Trophoblast cell (in vitro differentiated cells and primary cell): ENCODE data around the gene CRISP1.

Experiments used
- DNase-seq, 2 donors: peaks; one replicate each; pipeline ENCODE4 v3.0.0-alpha.2; 2016
- H2AFZ ChIP-seq: 2 replicates; pipeline ENCODE4 v1.6.1; 2013; ENCODE audit warnings: low read length, moderate library complexity, mild to moderate bottlenecking; ENCODE audit not compliant: insufficient read depth, poor library complexity
- H2AK5ac ChIP-seq: 2 replicates; pipeline ENCODE4 v1.6.1; 2013; ENCODE audit warnings: mild to moderate bottlenecking, low read length
- H2BK120ac ChIP-seq: 2 replicates; pipeline ENCODE4 v1.6.1; 2013; ENCODE audit warnings: low read length, mild to moderate bottlenecking, moderate library complexity; ENCODE audit not compliant: insufficient read depth, poor library complexity
- H2BK12ac ChIP-seq: 2 replicates; pipeline ENCODE4 v1.6.1; 2013; ENCODE audit warnings: mild to moderate bottlenecking, low read length, moderate library complexity
- H2BK5ac ChIP-seq: 2 replicates; pipeline ENCODE4 v1.6.1; 2013; ENCODE audit warnings: low read length, low read depth, moderate library complexity, mild to moderate bottlenecking; ENCODE audit not compliant: poor library complexity
- H3K14ac ChIP-seq: 2 replicates; pipeline ENCODE4 v1.6.1; 2013; ENCODE audit warnings: mild to moderate bottlenecking, low read length
- H3K18ac ChIP-seq: 2 replicates; pipeline ENCODE4 v1.6.1; 2013; ENCODE audit warnings: mild to moderate bottlenecking, low read length
- H3K23ac ChIP-seq: 2 replicates; pipeline ENCODE4 v1.6.1; 2013; ENCODE audit warnings: low read length
- H3K27ac ChIP-seq: 2 replicates; pipeline ENCODE4 v1.5.1; 2013; ENCODE audit warnings: low read depth, mild to moderate bottlenecking, inconsistent platforms, low read length, moderate library complexity
- H3K27me3 ChIP-seq: 2 replicates; pipeline ENCODE4 v1.6.1; 2013; ENCODE audit warnings: inconsistent platforms, mild to moderate bottlenecking, low read length, moderate library complexity; ENCODE audit not compliant: insufficient read depth
- H3K36me3 ChIP-seq, 2 experiments: 1 replicate in 1 of 2; 2 replicates in 1 of 2; pipeline ENCODE4 v1.6.1; 2013; ENCODE audit warnings: low read length in 2 of 2, mild to moderate bottlenecking in 2 of 2, moderate library complexity in 1 of 2; ENCODE audit not compliant: insufficient read depth in 2 of 2, control insufficient read depth in 1 of 2
- H3K4ac ChIP-seq: 2 replicates; pipeline ENCODE4 v1.6.1; 2013; ENCODE audit warnings: low read depth, mild to moderate bottlenecking, low read length, moderate library complexity
- H3K4me1 ChIP-seq, 2 experiments: 1 replicate in 1 of 2; 2 replicates in 1 of 2; pipeline ENCODE4 v1.6.1; 2013; ENCODE audit warnings: low read length in 2 of 2, mild to moderate bottlenecking in 2 of 2, moderate library complexity in 1 of 2; ENCODE audit not compliant: insufficient read depth in 2 of 2, control insufficient read depth in 1 of 2
- H3K4me2 ChIP-seq: 2 replicates; pipeline ENCODE4 v1.6.1; 2013; ENCODE audit warnings: inconsistent platforms, mild to moderate bottlenecking, low read length, moderate library complexity
- H3K4me3 ChIP-seq: 2 replicates; pipeline ENCODE4 v1.5.1; 2013; ENCODE audit warnings: mild to moderate bottlenecking, low read depth, low read length, inconsistent platforms
- H3K79me1 ChIP-seq: one replicate; pipeline ENCODE4 v1.6.1; 2013; ENCODE audit warnings: low read length
- H3K79me2 ChIP-seq: 2 replicates; pipeline ENCODE4 v1.6.1; 2013; ENCODE audit warnings: low read length, mild to moderate bottlenecking; ENCODE audit not compliant: control insufficient read depth, insufficient read depth, poor library complexity
- H3K9ac ChIP-seq: 2 replicates; pipeline ENCODE4 v1.6.1; 2013; ENCODE audit warnings: mild to moderate bottlenecking, low read length
- H3K9me3 ChIP-seq: 2 replicates; pipeline ENCODE4 v1.6.1; 2013; ENCODE audit warnings: low read depth, mild to moderate bottlenecking, control low read depth, inconsistent platforms, low read length; ENCODE audit not compliant: insufficient read depth
- H4K12ac ChIP-seq: 2 replicates; pipeline ENCODE4 v1.6.1; 2013; ENCODE audit warnings: low read depth, mild to moderate bottlenecking, low read length, moderate library complexity
- H4K8ac ChIP-seq: 2 replicates; pipeline ENCODE4 v1.6.1; 2013; ENCODE audit warnings: low read depth, mild to moderate bottlenecking, low read length, moderate library complexity
- H4K91ac ChIP-seq: one replicate; pipeline ENCODE4 v1.6.1; 2013; ENCODE audit warnings: low read depth, mild to moderate bottlenecking, low read length, moderate library complexity
- WGBS: extraction: QIAGEN DNeasy Blood & Tissue Kit; methylation state at CpG from one replicate; pipeline ENCODE4 v1.1.7; 2013; ENCODE audit warnings: missing lambda C conversion rate; ENCODE audit not compliant: insufficient read length, insufficient coverage; ENCODE audit errors: extremely low coverage; 5-methylcytosine and 5-hydroxymethylcytosine counted together

Gene CRISP1

DNA sequence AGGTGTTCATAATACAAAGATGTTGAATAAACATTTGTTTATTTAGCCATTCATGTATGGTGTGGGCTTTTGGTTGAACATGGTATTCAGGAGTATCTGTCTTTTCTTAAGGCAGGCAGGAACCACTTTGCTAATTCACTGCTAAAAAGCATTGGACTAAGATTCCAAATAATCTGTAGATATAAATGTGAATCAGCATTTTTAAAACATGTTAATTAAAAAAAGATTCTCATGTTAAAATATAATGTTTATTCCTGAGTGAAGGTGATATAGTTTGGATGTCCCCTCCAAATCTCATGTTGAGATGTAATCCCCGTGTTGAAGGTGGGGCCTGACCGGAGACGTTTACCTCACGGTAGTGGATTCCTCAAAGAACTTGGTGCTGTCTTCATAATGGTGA, 19.3 kb downstream of the CRISP1 start:
- no peak overlapping the region for H2AFZ ChIP-seq
- H3K4ac ChIP-seq: no peak overlapping the region
- no peak overlapping the region for H2BK5ac ChIP-seq
- no peak overlapping the region for H4K91ac ChIP-seq
- no peak overlapping the region for H3K14ac ChIP-seq
- no peak overlapping the region for H3K27ac ChIP-seq
- H3K36me3 ChIP-seq: no peaks in the 10 kb centered on the region
- WGBS: no CpG with 5 or more reads among the region's 4 CpGs
- no peaks in the 10 kb centered on the region for H3K79me2 ChIP-seq
- H3K18ac ChIP-seq: no peak overlapping the region
- no peak overlapping the region for H2AK5ac ChIP-seq
- no peak overlapping the region for H3K4me3 ChIP-seq
- no peak overlapping the region for H3K9ac ChIP-seq
- H3K9me3 ChIP-seq: no peaks in the 10 kb centered on the region
- H3K4me2 ChIP-seq: no peak overlapping the region
- no peak for DNase-seq
- no peak overlapping the region for H2BK12ac ChIP-seq
- no peak overlapping the region for H4K8ac ChIP-seq
- no peaks in the 10 kb centered on the region for H3K79me1 ChIP-seq
- H3K4me1 ChIP-seq: no peaks in the 10 kb centered on the region
- no peak overlapping the region for H4K12ac ChIP-seq
- H3K23ac ChIP-seq: no peak overlapping the region
- no peaks in the 10 kb centered on the region for H3K27me3 ChIP-seq
- no peak overlapping the region for H2BK120ac ChIP-seq

DNA sequence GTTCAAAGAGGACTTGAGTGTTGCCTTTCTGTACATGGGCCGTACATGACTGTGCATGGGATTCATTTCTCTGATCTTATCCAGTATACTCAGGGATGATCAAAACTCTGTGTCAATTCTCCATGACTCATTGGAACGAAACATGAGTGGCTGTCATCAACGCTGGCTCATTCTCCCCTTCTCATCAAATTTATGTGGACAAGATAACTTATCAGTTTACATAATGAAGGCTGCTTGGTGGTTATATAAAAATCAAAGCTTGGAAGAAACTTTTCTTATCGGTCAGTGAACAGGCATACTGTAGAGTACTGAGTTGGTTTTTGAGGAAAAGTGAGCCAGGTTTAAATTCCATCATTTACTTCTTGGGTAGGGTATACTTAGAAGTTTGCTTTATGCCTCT, 24.9 kb downstream of the CRISP1 start:
- Histone ChIP-seq H2AFZ (no peak overlapping the region), H2BK5ac (no peak overlapping the region), H3K79me2 (no peaks in the 10 kb centered on the region), H3K27me3 (no peaks in the 10 kb centered on the region), H3K18ac (no peak overlapping the region), H3K4me3 (no peak overlapping the region), H3K9ac (no peak overlapping the region), H3K4ac (no peak overlapping the region), H4K12ac (no peak overlapping the region), H3K79me1 (no peaks in the 10 kb centered on the region), H3K27ac (no peak overlapping the region), H4K8ac (no peak overlapping the region), H2AK5ac (no peak overlapping the region), H3K23ac (no peak overlapping the region), H2BK12ac (no peak overlapping the region), H2BK120ac (no peak overlapping the region), H3K9me3 (no peaks in the 10 kb centered on the region), H3K36me3 (no peaks in the 10 kb centered on the region), H3K4me2 (no peak overlapping the region), H3K14ac (no peak overlapping the region), H3K4me1 (no peaks in the 10 kb centered on the region), H4K91ac (no peak overlapping the region)
- DNase-seq: no peak
- no CpG with 5 or more reads among the region's 4 CpGs for WGBS

DNA sequence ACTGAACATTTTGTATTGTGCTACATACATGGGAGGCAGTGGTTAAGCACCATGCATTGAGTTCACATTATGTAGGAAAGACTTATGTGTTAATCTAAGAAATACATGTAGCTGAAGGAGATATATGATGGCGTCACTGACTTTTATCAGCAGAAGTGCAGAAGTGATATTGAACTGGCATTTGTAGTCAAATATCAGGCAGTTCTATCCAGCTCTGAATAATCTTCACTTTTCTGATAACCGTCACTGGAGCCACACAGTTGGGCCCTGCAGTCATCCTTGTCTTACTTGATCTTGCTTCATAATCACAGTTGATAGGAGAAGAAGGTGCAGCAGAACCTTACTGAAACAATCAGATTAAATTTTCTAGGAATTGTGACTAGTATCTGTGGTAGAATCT, 26.4 kb downstream of the CRISP1 start:
- Histone ChIP-seq H4K8ac (no peak overlapping the region), H3K18ac (no peak overlapping the region), H2BK5ac (no peak overlapping the region), H3K4ac (no peak overlapping the region), H3K27me3 (no peaks in the 10 kb centered on the region), H4K91ac (no peak overlapping the region), H3K79me1 (no peaks in the 10 kb centered on the region), H2AFZ (no peak overlapping the region), H4K12ac (no peak overlapping the region), H3K4me1 (no peaks in the 10 kb centered on the region), H2AK5ac (no peak overlapping the region), H3K23ac (no peak overlapping the region), H3K9me3 (no peaks in the 10 kb centered on the region), H2BK12ac (no peak overlapping the region), H3K9ac (no peak overlapping the region), H3K14ac (no peak overlapping the region), H3K36me3 (no peaks in the 10 kb centered on the region), H3K4me2 (no peak overlapping the region), H3K79me2 (no peaks in the 10 kb centered on the region), H3K27ac (no peak overlapping the region), H2BK120ac (no peak overlapping the region), H3K4me3 (no peak overlapping the region)
- no CpG with 5 or more reads among the region's 2 CpGs for WGBS
- no peak for DNase-seq

DNA sequence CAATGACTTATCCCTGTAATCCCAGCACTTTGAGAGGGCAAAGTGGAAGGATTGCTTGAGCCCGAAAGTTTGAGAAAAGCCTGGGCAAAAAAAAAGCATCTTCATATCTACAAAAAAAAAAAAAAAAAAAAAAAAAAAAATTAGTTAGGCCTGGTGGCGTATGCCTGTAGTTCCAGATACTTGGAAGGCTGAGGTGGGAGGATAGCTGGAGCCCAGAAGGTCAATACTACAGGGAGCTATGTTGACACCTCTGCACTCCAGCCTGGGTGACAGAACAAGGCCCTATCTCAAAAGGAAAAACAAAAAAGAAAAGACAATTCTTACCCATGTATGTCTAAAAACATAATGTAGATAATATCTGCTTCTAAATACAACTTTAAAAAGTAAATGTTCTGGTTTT, 27.2 kb downstream of the CRISP1 start:
- H3K23ac ChIP-seq: no peak overlapping the region
- H2AFZ ChIP-seq: no peak overlapping the region
- no peak overlapping the region for H3K4me3 ChIP-seq
- no peaks in the 10 kb centered on the region for H3K79me1 ChIP-seq
- H2BK12ac ChIP-seq: no peak overlapping the region
- H3K18ac ChIP-seq: no peak overlapping the region
- no peaks in the 10 kb centered on the region for H3K27me3 ChIP-seq
- H2BK120ac ChIP-seq: no peak overlapping the region
- H3K36me3 ChIP-seq: no peaks in the 10 kb centered on the region
- H3K14ac ChIP-seq: no peak overlapping the region
- no peak for DNase-seq
- H2BK5ac ChIP-seq: no peak overlapping the region
- WGBS: no CpG with 5 or more reads among the region's 2 CpGs
- no peak overlapping the region for H3K4me2 ChIP-seq
- no peak overlapping the region for H4K12ac ChIP-seq
- no peaks in the 10 kb centered on the region for H3K9me3 ChIP-seq
- H4K8ac ChIP-seq: no peak overlapping the region
- no peak overlapping the region for H3K9ac ChIP-seq
- no peak overlapping the region for H2AK5ac ChIP-seq
- no peak overlapping the region for H3K27ac ChIP-seq
- H3K4ac ChIP-seq: no peak overlapping the region
- no peaks in the 10 kb centered on the region for H3K4me1 ChIP-seq
- no peaks in the 10 kb centered on the region for H3K79me2 ChIP-seq
- H4K91ac ChIP-seq: no peak overlapping the region
